Measurements from ENCODE around the gene NAXE. TPM values are rescaled to one million over a fixed set of nuclear protein-coding genes. Genes with fewer than 3 reads are reported as not detected.
A peak's percentile ranks its signal among the peaks of the same experiment; 100 is the strongest.

Gene NAXE
- total RNA-seq, 4 donors from 2014 or later = 37.0 to 52.7 (median 45.8) TPM

GRCh38 chr1:156595016-156595415, 3.4 kb downstream of the NAXE start:
- 91 to 93% methylated on average over 2 of the region's 2 CpGs for WGBS, 2 donors
- no peak for DNase-seq (ENCODE audit: low spot score in 2 of 2)
- TF ChIP-seq, protein P1, sequence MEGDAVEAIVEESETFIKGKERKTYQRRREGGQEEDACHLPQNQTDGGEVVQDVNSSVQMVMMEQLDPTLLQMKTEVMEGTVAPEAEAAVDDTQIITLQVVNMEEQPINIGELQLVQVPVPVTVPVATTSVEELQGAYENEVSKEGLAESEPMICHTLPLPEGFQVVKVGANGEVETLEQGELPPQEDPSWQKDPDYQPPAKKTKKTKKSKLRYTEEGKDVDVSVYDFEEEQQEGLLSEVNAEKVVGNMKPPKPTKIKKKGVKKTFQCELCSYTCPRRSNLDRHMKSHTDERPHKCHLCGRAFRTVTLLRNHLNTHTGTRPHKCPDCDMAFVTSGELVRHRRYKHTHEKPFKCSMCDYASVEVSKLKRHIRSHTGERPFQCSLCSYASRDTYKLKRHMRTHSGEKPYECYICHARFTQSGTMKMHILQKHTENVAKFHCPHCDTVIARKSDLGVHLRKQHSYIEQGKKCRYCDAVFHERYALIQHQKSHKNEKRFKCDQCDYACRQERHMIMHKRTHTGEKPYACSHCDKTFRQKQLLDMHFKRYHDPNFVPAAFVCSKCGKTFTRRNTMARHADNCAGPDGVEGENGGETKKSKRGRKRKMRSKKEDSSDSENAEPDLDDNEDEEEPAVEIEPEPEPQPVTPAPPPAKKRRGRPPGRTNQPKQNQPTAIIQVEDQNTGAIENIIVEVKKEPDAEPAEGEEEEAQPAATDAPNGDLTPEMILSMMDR (IDR thresholded peaks at IDR 0.05) = no peak
- no peak for TF ChIP-seq POLR2A (IDR thresholded peaks at IDR 0.05)
- intact Hi-C loops (cut with DNase I; ENCODE audit: low total_unique reads) = no loop called here
- H3K4me3 ChIP-seq (ENCODE audit: low read depth, poor library complexity, severe bottlenecking) = no peak overlapping the region

DNA sequence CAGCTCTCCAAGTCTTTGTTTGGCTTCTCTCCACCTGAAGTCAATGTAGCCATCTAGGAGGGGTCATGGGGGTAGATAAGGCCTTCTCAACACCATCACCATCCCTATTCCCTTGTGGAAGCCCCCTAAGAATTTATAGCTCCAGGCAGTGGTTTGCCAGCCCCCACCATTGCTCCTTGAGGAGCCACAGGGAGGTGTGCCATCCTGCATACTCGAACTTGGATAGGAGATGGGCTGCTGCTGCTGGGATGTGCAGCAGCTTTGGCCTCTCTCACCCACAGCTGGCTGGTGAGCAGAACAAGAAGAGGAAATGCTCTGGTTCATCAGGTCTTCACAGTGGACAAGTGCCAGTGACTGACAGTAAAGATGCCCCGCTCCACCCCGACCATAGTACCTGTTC, 4.8 kb downstream of the NAXE start:
- intact Hi-C loops (cut with DNase I; ENCODE audit: low total_unique reads) = no loop called here
- 74 to 88% methylated on average over 3 of the region's 3 CpGs for WGBS, 2 donors

DNA sequence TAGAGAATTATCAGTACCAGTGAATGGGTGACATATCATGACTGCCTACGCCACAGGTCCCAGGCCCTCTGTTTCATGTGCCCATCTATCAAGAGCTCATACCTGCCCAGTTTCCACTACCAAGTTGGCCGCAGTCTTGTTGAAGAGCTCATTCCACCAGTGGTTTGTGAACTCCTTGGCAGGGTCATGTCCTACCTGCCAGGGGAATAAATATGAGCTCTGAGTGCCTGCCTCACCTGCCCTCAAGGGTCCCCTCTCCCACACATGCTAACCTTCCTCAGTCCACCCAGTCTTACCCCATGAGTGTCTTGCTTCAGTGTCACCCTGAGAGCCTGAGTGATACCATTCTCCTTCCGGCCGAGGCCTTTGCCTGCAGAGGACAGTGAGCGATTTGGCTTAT, 6.5 kb downstream of the NAXE start:
- H3K4me3 ChIP-seq (ENCODE audit: low read depth, poor library complexity, severe bottlenecking) = no peak overlapping the region
- DNase-seq (ENCODE audit: low spot score in 2 of 2) = no peak
- TF ChIP-seq, protein P1 (IDR thresholded peaks at IDR 0.05) = no peak
- intact Hi-C loops (cut with DNase I; ENCODE audit: low total_unique reads) = no loop called here
- 96% methylated on average over 5 of the region's 5 CpGs for WGBS, 2 donors

More for the DNA sequence above, 4.8 kb downstream of the NAXE start:
- TF ChIP-seq, protein P1 (IDR thresholded peaks at IDR 0.05) = no peak
- no peak for TF ChIP-seq POLR2A (IDR thresholded peaks at IDR 0.05)
- DNase-seq (ENCODE audit: low spot score in 2 of 2) = no peak
- no peak overlapping the region for H3K4me3 ChIP-seq (ENCODE audit: low read depth, poor library complexity, severe bottlenecking)

- 88 to 89% methylated on average over 4 of the region's 4 CpGs for WGBS, 2 donors
- TF ChIP-seq, protein P1 (IDR thresholded peaks at IDR 0.05) = no peak
- TF ChIP-seq POLR2A (IDR thresholded peaks at IDR 0.05) = no peak
- no peak for DNase-seq (ENCODE audit: low spot score in 2 of 2)
- intact Hi-C loops (cut with DNase I; ENCODE audit: low total_unique reads) = no loop called here
- H3K4me3 ChIP-seq (ENCODE audit: low read depth, poor library complexity, severe bottlenecking) = no peak overlapping the region
Observed at GRCh38 chr1:156598731-156599432, 7.3 kb downstream of the NAXE start.

DNA sequence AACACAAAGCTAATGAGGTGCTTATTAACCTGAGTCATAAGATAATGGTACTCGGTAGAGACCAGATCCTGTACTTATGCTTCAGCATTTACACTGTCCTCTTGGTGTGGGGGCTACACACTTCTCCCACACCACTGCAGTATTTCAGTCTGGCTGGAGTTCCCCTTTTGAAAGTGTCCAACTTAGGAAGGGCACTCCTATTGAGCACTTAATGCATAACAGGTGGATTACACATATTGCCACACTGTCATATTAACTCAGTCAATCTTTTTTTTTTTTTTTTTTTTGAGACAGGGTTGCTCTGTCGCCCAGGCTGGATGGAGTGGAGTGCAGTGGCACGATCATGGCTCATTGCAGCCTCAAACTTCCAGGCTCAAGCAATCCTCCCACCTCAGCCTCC, 8.2 kb downstream of the NAXE start:
- WGBS, 2 donors = 76 to 81% methylated on average over 3 of the region's 3 CpGs
- DNase-seq (ENCODE audit: low spot score in 2 of 2) = no peak
- H3K4me3 ChIP-seq (ENCODE audit: low read depth, poor library complexity, severe bottlenecking) = no peak overlapping the region
- TF ChIP-seq, protein P1 (IDR thresholded peaks at IDR 0.05) = no peak
- no peak for TF ChIP-seq POLR2A (IDR thresholded peaks at IDR 0.05)
- intact Hi-C loops (cut with DNase I; ENCODE audit: low total_unique reads) = no loop called here

DNA sequence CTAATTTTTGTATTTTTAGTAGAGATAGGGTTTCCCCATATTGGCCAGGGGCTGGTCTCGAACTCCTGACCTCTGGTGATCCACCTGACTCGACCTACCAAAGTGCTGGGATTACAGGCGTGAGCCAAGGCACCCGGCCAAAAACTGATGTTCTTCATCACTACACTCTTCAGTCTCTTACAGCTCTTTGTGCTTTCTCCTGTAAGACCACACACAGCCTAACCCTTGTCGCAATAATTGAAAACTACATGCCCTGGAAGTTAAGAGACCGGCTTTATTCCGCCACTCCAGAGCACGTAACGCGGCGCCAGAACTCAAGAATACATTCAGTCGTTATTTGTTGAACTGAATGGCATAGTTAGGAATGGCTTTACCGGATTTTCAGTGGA, 9.2 kb downstream of the NAXE start:
- peak overlapping the region; percentile 60 for H3K4me3 ChIP-seq (ENCODE audit: low read depth, poor library complexity, severe bottlenecking)
- no peak for DNase-seq (ENCODE audit: low spot score in 2 of 2)
- WGBS, 2 donors = 3% methylated on average over 13 of the region's 13 CpGs
- intact Hi-C loops (cut with DNase I; ENCODE audit: low total_unique reads) = no loop called here
- no peak for TF ChIP-seq POLR2A (IDR thresholded peaks at IDR 0.05)
- TF ChIP-seq, protein P1 (IDR thresholded peaks at IDR 0.05) = no peak

Data from lower leg skin (tissue), 4 donors.